HFFc6 (cell line): ENCODE results near the gene CAPRIN1. TPM values are rescaled to one million over a fixed set of nuclear protein-coding genes. Genes with fewer than 3 reads are reported as not detected.
A peak's percentile ranks its signal among the peaks of the same experiment; 100 is the strongest.

ENCODE experiments used
- DNase-seq: peaks from one replicate; pipeline ENCODE4 v3.0.0-alpha.2; 2018
- H3K27ac Mint-ChIP-seq: 2 replicates; pipeline ENCODE4 v1.8.0; 2020; ENCODE audit warnings: mild to moderate bottlenecking, mixed read lengths
- H3K27me3 Mint-ChIP-seq: 2 replicates; pipeline ENCODE4 v1.8.0; 2021; ENCODE audit warnings: mild to moderate bottlenecking, moderate library complexity, mixed read lengths; ENCODE audit not compliant: insufficient read depth
- H3K36me3 Mint-ChIP-seq: 2 replicates; pipeline ENCODE4 v1.8.0; 2021; ENCODE audit warnings: low read depth, mixed read lengths
- H3K4me1 Mint-ChIP-seq: 2 replicates; pipeline ENCODE4 v1.8.0; 2020; ENCODE audit warnings: low read depth, mixed read lengths
- H3K4me3 Mint-ChIP-seq: 2 replicates; pipeline ENCODE4 v1.8.0; 2020; ENCODE audit warnings: mild to moderate bottlenecking, moderate library complexity, mixed read lengths
- H3K9me3 Mint-ChIP-seq: 2 replicates; pipeline ENCODE4 v1.8.0; 2020; ENCODE audit warnings: mild to moderate bottlenecking, mixed read lengths
- CTCF ChIP-seq: fragments of 200-600 bp; sonication (generic); IDR thresholded peaks from 2 replicates; pipeline ENCODE4 v1.5.0; 2021; ENCODE audit warnings: antibody characterized with exemption, mild to moderate bottlenecking
- total RNA-seq, 6 experiments: library from RNA; stranded (reverse); fragmentation: NEBNext Ultra II Directional; extraction: Animal tissue kit (Norgen Biotek cat#: 25700); gene quantifications; 2 replicates in 1 of 6; 3 replicates in 5 of 6; pipeline ENCODE4 v1.2.3, GENCODE V29; 2021

CAPRIN1 gene
- total RNA-seq, 6 experiments from 2014 or later, result 275 to 313 (median 300) TPM

DNA sequence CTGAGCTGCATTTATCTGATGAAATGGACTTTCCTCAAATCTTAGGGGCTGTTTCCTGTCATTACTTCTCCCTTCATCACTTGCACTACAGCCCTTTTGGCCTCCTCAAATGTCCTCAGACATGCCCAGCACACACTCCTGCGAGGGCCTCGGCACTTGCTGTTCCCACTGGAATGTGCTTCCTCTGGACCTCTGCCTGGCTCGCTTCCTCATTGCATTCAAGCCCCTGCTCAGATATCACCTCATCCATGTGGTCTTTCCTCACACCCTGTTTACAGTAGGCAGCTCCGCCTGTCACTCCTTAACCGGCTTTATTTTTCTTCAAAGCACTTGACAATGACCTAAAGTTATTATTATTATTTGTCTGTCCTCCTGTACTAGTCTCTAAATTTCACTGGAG, 62.9 kb downstream of the CAPRIN1 start:
- no peak for TF ChIP-seq CTCF
- H3K36me3 Mint-ChIP-seq, result peaks cover 41% of the 10 kb centered on the region
- no peak overlapping the region for H3K4me3 Mint-ChIP-seq
- H3K9me3 Mint-ChIP-seq, result no peaks in the 10 kb centered on the region
- H3K4me1 Mint-ChIP-seq, result peaks cover 5% of the 10 kb centered on the region; the same call in 1 of the 2 replicates
- no peak for DNase-seq
- H3K27me3 Mint-ChIP-seq, result no peaks in the 10 kb centered on the region
- H3K27ac Mint-ChIP-seq, result no peak overlapping the region

DNA sequence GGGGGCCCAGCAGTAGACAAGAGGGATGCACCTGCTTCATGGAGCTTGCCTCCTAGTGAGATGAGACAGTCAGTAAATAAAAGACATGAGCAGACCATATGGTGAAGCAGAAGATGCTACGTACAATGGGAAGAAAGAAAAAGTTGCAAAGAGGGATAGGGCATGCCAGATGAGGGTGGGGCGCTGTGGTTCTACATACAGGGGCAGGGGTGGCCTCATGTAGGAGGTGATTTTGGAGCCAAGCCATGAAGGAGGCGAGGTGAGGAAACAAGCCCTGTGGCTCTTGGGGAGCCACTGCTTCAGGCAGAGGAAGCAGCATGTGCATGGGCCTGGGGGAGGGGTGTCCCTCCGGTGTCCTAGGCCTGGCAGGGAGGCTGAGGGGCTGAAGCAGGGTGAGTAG, 69.1 kb downstream of the CAPRIN1 start:
- Mint-ChIP-seq H3K4me1 (no peaks in the 10 kb centered on the region), H3K27ac (no peak overlapping the region), H3K4me3 (no peak overlapping the region), H3K9me3 (no peaks in the 10 kb centered on the region), H3K27me3 (no peaks in the 10 kb centered on the region; the same call in 1 of the 2 replicates), H3K36me3 (peaks cover 24% of the 10 kb centered on the region)
- no peak for TF ChIP-seq CTCF
- DNase-seq, result no peak

- no peak overlapping the region for H3K4me3 Mint-ChIP-seq
- TF ChIP-seq CTCF, result no peak
- H3K27me3 Mint-ChIP-seq, result no peaks in the 10 kb centered on the region; the same call in 1 of the 2 replicates
- H3K9me3 Mint-ChIP-seq, result no peaks in the 10 kb centered on the region
- no peak for DNase-seq
- peaks cover 23% of the 10 kb centered on the region for H3K36me3 Mint-ChIP-seq
- H3K27ac Mint-ChIP-seq, result no peak overlapping the region
- peaks cover 13% of the 10 kb centered on the region for H3K4me1 Mint-ChIP-seq
Measured at GRCh38 chr11:34124885-34125668, 73.5 kb downstream of the CAPRIN1 start.

DNA sequence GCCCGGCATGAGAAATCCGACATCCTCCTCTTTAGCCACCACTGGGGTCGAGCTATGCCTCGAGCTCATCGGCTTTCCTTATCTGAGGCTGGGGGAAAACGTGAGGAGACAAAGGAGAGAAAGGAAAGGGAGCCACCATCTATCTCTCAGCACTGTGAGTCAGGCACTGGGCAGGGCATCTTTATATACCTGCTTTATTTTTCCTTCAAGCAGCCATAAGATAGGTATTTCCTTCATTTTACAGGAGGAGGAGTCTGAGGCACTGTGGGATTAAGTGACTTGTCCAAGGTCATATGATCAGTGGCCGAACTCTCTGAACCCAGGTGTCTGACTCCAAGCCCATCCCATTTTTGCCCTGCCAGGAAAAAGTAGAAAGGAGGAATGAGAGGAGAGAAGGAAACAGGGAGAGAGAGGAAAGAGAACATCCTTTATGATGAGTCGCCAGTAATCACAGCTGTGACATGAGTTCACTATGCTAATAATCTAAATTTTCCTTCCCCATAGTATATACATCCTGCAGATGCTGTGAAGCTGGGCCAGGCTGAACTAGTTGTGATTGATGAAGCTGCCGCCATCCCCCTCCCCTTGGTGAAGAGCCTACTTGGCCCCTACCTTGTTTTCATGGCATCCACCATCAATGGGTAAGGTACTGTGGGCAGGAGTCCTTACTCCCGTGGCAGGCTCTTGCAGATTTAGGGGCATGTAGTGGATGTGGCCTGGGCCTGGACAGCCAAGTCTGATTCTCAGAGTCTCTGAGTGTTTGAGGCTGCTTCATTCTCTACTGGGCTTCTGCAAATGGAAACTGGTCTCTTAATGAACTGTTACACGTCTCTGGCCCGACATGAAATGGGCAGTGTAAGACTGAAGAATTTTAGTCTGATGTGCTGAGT, 75.7 kb downstream of the CAPRIN1 start:
- no peaks in the 10 kb centered on the region; the same call in 1 of the 2 replicates for H3K27me3 Mint-ChIP-seq
- no peaks in the 10 kb centered on the region for H3K9me3 Mint-ChIP-seq
- H3K4me1 Mint-ChIP-seq, result peaks cover 13% of the 10 kb centered on the region
- H3K4me3 Mint-ChIP-seq, result no peak overlapping the region
- DNase-seq, result no peak
- H3K27ac Mint-ChIP-seq, result peak overlapping the region; percentile 29; the same call in 1 of the 2 replicates
- peaks cover 32% of the 10 kb centered on the region for H3K36me3 Mint-ChIP-seq
- TF ChIP-seq CTCF, result no peak

GRCh38 chr11:34128824-34129223, 77.3 kb downstream of the CAPRIN1 start:
- H3K4me1 Mint-ChIP-seq, result peaks cover 13% of the 10 kb centered on the region
- no peak for TF ChIP-seq CTCF
- no peaks in the 10 kb centered on the region; the same call in 1 of the 2 replicates for H3K27me3 Mint-ChIP-seq
- no peak overlapping the region for H3K4me3 Mint-ChIP-seq
- H3K9me3 Mint-ChIP-seq, result no peaks in the 10 kb centered on the region
- no peak overlapping the region for H3K27ac Mint-ChIP-seq
- no peak for DNase-seq
- H3K36me3 Mint-ChIP-seq, result peaks cover 39% of the 10 kb centered on the region
